CD4-positive, alpha-beta T cell treated with Interleukin-10 for 1 hour (primary cell): ENCODE results near the gene PPP2R5E.

Source experiments
- DNase-seq: peaks from one replicate; pipeline ENCODE4 v3.0.0-alpha.2; 2020

The PPP2R5E gene

GRCh38 chr14:63367742-63368364 is 175.3 kb downstream of the PPP2R5E start:
- DNase-seq: no peak

DNA sequence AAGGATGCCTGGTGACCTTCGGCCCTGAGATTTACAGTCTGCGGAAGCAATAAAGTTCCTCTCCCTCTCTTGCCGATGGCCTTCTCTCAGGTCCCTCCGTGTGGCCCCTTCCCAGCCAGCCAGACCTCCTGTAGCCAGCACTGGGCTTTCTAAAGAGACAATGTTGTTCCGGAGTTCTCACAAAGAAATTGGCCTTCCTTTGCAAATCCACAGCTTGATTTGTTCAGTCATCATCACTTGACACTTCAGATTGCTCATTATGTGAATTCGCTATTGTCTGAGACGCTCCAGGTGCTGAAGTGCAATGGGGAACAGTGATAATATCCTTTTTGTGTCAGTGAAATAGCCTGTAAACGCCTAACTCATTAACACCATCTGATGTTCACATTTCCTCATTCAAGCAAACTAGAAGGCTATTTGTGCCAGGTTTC is 180.8 kb downstream of the PPP2R5E start:
- DNase-seq: no peak

GRCh38 chr14:63361790-63362189 is 181.4 kb downstream of the PPP2R5E start:
- DNase-seq: no peak

DNA sequence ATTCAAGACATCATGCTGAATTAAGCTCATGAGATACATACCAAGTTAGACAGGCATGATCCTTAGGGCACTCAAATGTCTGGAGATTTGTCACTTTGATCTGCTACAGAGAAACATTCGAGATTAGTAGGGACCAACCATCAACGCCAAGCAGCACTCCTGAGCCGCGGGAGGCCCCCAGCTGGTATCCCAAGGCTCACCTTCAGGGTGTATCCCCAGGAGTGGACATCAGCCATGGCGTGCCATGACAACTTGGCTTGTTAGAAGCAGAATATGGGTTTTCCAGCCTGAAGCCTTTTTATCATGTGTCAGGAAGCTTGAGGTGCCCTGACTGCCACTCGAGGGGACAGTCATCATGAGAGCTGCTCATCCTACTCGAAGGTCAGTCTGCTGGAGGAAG is 185.3 kb downstream of the PPP2R5E start:
- DNase-seq: no peak

GRCh38 chr14:63345826-63346225 is 197.4 kb downstream of the PPP2R5E start:
- no peak for DNase-seq

- no peak for DNase-seq
Measured at GRCh38 chr14:63344336-63344735, 198.8 kb downstream of the PPP2R5E start.

GRCh38 chr14:63343878-63344277 is 199.3 kb downstream of the PPP2R5E start:
- DNase-seq: no peak

GRCh38 chr14:63342371-63342770 is 200.8 kb downstream of the PPP2R5E start:
- DNase-seq: no peak

GRCh38 chr14:63328787-63329737 is 214.1 kb downstream of the PPP2R5E start:
- DNase-seq: no peak

GRCh38 chr14:63326840-63327239 is 216.3 kb downstream of the PPP2R5E start:
- no peak for DNase-seq

DNA sequence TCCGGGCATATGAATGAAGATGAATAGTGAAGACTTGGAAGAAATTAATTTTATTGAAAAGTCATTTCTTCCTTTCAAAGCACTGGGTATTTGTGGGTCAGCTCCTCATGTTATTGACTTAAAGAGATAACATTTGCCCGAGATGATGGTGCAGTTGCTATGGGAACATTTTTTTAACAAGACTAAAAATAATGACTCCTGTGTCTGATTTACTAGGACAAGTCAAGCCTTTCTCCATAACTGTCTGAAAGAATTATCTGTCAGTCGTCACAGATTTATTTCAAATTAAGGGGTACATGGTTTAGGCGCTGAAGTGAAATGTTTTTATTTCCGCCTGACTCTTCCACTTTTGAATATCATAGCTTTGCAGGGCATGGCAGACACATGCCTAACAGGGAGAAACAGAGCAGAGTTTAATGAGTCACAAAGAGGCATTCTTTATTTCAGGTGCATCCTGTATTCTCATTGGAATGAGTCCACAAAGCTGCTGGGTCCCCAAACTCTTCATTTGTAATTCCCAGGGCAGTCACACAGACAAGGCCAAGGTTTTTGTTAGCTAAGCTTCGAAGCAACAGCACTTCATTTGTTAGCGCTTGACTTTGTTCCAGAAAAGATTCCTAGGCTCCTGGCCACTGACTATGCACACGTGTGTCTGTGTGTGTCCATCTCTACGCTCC is 220.1 kb downstream of the PPP2R5E start:
- no peak for DNase-seq

DNA sequence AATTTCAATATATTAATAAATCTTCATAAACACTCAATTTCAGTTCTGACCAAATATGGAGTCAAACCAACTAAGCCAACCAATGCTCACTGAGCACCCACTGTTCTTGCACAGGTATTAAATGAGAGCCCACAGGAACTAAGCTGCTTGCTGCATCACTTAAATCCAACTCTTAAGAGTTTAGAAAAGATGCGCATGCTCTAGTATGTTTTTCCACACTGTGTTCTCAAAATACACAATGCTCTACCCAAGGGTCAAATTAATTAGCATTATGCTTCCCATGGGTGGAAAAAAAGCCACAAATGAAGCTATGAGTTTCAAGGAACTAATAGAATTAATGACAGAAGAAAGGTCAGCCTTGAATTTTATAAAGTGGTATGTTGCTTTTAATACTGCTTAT is 220.7 kb downstream of the PPP2R5E start:
- DNase-seq: no peak
